DOHH2 (cell line): ENCODE results near the gene CCNL1.
"Not testable (repeated sequence)": the region's sequence is repeated elsewhere in the genome, so short reads cannot be mapped to it uniquely, and the experiment has no call there.

Experiments used
- H3F3A ChIP-seq: fragments of 200-600 bp; sonication (generic), shearing (Covaris generic); 2 replicates; pipeline ENCODE4 v1.6.0; 2016; ENCODE audit warnings: antibody characterized with exemption, mild to moderate bottlenecking; ENCODE audit not compliant: control insufficient read depth, insufficient read depth
- H3K27ac ChIP-seq: fragments of 200-600 bp; sonication (generic); 2 replicates; pipeline ENCODE4 v1.5.1; 2014; ENCODE audit warnings: low read depth, mild to moderate bottlenecking, low read length, moderate library complexity
- H3K27me3 ChIP-seq: fragments of 200-600 bp; sonication (generic); 2 replicates; pipeline ENCODE4 v1.6.1; 2014; ENCODE audit warnings: mild to moderate bottlenecking, low read length, mixed read lengths; ENCODE audit not compliant: control insufficient read depth
- H3K36me3 ChIP-seq: fragments of 200-600 bp; sonication (generic); 2 replicates; pipeline ENCODE4 v1.6.1; 2014; ENCODE audit warnings: mild to moderate bottlenecking, low read length, moderate library complexity, mixed read lengths; ENCODE audit not compliant: control insufficient read depth
- H3K4me1 ChIP-seq: fragments of 200-600 bp; sonication (generic); 2 replicates; pipeline ENCODE4 v1.6.1; 2014; ENCODE audit warnings: mild to moderate bottlenecking, low read length, mixed read lengths; ENCODE audit not compliant: control insufficient read depth
- H3K4me2 ChIP-seq: fragments of 200-600 bp; sonication (generic); 2 replicates; pipeline ENCODE4 v1.6.0; 2014; ENCODE audit warnings: mild to moderate bottlenecking, low read length, moderate library complexity
- H3K4me3 ChIP-seq: fragments of 200-600 bp; sonication (generic); 2 replicates; pipeline ENCODE4 v1.5.1; 2014; ENCODE audit warnings: mild to moderate bottlenecking, low read length, mixed read lengths
- H3K79me2 ChIP-seq: fragments of 200-600 bp; sonication (generic); 2 replicates; pipeline ENCODE4 v1.6.1; 2014; ENCODE audit warnings: mild to moderate bottlenecking, low read length, mixed read lengths; ENCODE audit not compliant: control insufficient read depth
- H3K9me2 ChIP-seq: fragments of 200-600 bp; sonication (generic); replicated peaks from 2 replicates; pipeline ENCODE4 v1.6.1; 2014; ENCODE audit warnings: mild to moderate bottlenecking, low read length, mixed read lengths; ENCODE audit not compliant: control insufficient read depth
- H3K9me3 ChIP-seq: fragments of 200-600 bp; sonication (generic); 2 replicates; pipeline ENCODE4 v1.6.1; 2014; ENCODE audit warnings: antibody characterized with exemption, low read length, mixed read lengths; ENCODE audit not compliant: control insufficient read depth, insufficient read depth
- H4K20me1 ChIP-seq: fragments of 200-600 bp; sonication (generic); 2 replicates; pipeline ENCODE4 v1.6.0; 2014; ENCODE audit warnings: low read depth, mild to moderate bottlenecking, antibody characterized with exemption, low read length, moderate library complexity; ENCODE audit not compliant: control insufficient read depth, insufficient read depth
- EZH2phosphoT487 ChIP-seq: fragments of 200-600 bp; sonication (generic); IDR thresholded peaks from 2 replicates; pipeline ENCODE4 v1.6.1; 2017; ENCODE audit warnings: borderline replicate concordance, mild to moderate bottlenecking, antibody characterized with exemption, low read length, moderate library complexity, mixed read lengths
- TF ChIP-seq, protein P1 (sequence below): fragments of 200-600 bp; sonication (generic); IDR thresholded peaks from one replicate; pipeline ENCODE4 v1.5.1; 2014; ENCODE audit warnings: antibody characterized with exemption, mild to moderate bottlenecking, low read depth, low read length; ENCODE audit not compliant: poor library complexity, severe bottlenecking

Gene CCNL1

DNA sequence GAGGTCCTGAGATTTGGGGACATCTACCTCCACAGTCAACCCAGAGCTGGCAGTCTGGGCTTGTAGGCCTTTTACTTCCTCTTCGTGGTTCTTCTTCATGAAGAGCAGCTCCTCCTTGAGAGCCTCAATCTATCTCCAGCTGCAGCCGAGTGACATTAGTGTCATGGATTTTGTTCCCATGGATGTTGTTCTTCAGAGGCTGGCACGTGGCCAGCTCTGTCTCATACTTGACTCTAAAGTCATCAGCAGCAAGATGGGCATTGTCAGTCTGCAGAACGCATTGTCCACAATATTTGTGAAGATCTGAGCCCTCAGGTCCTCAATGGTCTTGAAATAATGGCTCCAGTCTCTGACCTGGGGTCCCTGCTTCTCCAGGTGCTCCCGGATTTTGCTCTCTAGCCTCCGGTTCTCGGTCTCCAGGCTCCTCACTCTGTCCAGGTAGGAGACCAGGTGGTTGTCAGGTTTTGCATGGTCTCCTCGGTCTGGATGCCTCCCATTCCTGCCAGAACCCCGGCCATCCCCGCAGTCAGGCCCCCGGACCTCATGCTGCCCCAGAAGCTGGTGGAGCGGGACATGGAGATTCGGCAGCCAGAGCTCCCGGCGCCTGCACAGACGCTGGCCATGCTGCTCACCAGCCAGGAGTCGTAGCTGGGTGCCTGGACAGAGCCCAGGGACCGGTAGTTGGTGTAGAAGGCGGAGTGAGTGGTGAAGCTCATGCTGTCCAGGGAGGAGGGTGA, 3.4 kb upstream of the CCNL1 start:
- peaks cover 20% of the 10 kb centered on the region for H3K36me3 ChIP-seq
- H4K20me1 ChIP-seq = peaks cover 8% of the 10 kb centered on the region
- H3K4me2 ChIP-seq = no peak overlapping the region
- TF ChIP-seq, protein P1, sequence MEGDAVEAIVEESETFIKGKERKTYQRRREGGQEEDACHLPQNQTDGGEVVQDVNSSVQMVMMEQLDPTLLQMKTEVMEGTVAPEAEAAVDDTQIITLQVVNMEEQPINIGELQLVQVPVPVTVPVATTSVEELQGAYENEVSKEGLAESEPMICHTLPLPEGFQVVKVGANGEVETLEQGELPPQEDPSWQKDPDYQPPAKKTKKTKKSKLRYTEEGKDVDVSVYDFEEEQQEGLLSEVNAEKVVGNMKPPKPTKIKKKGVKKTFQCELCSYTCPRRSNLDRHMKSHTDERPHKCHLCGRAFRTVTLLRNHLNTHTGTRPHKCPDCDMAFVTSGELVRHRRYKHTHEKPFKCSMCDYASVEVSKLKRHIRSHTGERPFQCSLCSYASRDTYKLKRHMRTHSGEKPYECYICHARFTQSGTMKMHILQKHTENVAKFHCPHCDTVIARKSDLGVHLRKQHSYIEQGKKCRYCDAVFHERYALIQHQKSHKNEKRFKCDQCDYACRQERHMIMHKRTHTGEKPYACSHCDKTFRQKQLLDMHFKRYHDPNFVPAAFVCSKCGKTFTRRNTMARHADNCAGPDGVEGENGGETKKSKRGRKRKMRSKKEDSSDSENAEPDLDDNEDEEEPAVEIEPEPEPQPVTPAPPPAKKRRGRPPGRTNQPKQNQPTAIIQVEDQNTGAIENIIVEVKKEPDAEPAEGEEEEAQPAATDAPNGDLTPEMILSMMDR = no peak
- TF ChIP-seq EZH2phosphoT487 = no peak
- peaks cover 33% of the 10 kb centered on the region for H3K79me2 ChIP-seq
- H3K27ac ChIP-seq = no peak overlapping the region
- H3K9me2 ChIP-seq = no peaks in the 10 kb centered on the region
- H3K4me3 ChIP-seq = no peak overlapping the region
- H3K9me3 ChIP-seq = no peaks in the 10 kb centered on the region
- H3F3A ChIP-seq = peaks cover 5% of the 10 kb centered on the region; the same call in 1 of the 2 replicates
- H3K27me3 ChIP-seq = no peaks in the 10 kb centered on the region
- peaks cover 39% of the 10 kb centered on the region for H3K4me1 ChIP-seq

DNA sequence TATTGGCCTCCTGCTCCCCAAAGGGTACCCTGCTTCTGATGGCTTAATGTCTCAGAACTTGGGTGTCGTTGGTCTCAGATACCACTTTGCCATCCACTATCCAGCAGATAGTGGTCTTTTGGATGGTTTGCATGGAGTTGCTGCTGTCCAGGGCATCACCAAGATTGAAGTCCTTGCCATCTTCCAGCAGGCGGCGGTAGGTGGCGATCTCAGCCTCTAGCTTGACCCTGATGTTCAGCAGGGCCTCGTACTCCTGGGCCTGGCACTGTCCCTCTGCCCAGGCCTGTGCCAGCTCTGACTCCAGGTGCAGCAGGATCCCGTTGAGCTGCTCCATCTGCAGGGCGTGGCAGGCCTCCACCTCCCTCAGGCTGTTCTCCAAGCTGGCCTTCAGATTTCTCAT, 2.7 kb upstream of the CCNL1 start:
- H3F3A ChIP-seq = peaks cover 11% of the 10 kb centered on the region; the same call in 1 of the 2 replicates
- not testable (repeated sequence) for H3K27me3 ChIP-seq, H3K4me3 ChIP-seq, H3K27ac ChIP-seq, H3K4me2 ChIP-seq, H3K9me2 ChIP-seq, H3K9me3 ChIP-seq
- peaks cover 40% of the 10 kb centered on the region for H3K79me2 ChIP-seq
- H3K4me1 ChIP-seq = peaks cover 39% of the 10 kb centered on the region
- TF ChIP-seq, protein P1 = peak; percentile 31
- H4K20me1 ChIP-seq = peaks cover 15% of the 10 kb centered on the region
- H3K36me3 ChIP-seq = peaks cover 28% of the 10 kb centered on the region

DNA sequence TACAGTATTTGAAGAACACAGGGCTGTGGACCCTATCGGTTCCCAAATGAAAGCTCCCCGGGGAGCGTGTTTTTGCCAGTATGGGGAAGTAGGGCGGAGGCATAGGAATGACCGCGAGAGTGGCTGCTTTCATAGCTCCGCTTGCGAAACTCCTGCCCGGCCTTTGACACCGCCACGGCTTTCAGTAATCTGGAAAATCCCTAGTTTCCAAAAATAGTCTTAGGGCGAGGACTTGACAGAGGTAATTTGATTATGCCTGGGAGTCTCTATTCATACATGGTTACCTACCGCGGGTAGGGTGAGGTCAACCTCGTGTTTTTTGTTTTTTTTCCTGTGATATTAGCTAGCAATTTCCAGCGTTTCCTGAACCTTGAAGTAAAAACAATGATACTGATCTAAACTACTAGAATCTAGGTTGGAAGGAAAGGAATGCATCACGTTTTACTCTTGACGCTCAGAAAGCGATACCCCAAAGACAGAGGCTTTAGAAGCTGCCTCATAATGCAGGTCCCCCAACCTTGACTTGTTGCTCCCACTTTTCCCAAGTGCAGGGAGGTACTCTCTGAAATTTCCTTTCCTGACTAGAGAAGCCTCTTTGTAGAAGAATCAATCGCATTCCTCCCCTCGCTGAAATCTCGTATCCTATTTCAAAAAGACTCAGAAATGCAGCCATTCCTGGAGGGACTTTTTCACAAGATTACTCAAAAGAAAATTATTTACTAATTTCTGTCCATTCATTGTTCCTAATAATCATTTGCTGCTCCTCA, 894 bp upstream of the CCNL1 start:
- TF ChIP-seq, protein P1 = no peak
- no peak for TF ChIP-seq EZH2phosphoT487
- Histone ChIP-seq H3K79me2 (peaks cover 58% of the 10 kb centered on the region), H3K27ac (peak overlapping the region; percentile 71), H3K9me2 (no peaks in the 10 kb centered on the region), H3K36me3 (peaks cover 46% of the 10 kb centered on the region), H4K20me1 (peaks cover 33% of the 10 kb centered on the region), H3K4me1 (peaks cover 39% of the 10 kb centered on the region), H3K4me3 (peak overlapping the region; percentile 96), H3K4me2 (peak overlapping the region; percentile 64), H3F3A (peaks cover 29% of the 10 kb centered on the region), H3K27me3 (no peaks in the 10 kb centered on the region), H3K9me3 (no peaks in the 10 kb centered on the region)
